ENCODE measurements around the gene FSTL4.

DNA sequence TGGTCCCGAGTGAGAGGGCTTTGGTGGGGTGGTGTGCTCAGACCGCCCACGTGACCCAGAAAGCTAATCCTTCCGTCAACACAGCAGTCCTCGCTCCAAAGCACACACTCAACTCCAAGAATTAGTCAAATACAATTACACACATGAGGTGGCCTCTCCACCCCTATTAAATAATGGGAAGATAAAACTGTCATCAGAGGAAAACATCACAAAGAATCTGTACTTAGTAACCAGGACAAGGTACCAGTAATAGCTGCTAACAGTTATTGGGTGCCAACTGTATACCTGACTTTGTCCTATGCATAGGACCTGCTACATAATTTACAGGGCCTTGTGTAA lies 337.8 kb downstream of the FSTL4 start:
- TF ChIP-seq, protein P1, sequence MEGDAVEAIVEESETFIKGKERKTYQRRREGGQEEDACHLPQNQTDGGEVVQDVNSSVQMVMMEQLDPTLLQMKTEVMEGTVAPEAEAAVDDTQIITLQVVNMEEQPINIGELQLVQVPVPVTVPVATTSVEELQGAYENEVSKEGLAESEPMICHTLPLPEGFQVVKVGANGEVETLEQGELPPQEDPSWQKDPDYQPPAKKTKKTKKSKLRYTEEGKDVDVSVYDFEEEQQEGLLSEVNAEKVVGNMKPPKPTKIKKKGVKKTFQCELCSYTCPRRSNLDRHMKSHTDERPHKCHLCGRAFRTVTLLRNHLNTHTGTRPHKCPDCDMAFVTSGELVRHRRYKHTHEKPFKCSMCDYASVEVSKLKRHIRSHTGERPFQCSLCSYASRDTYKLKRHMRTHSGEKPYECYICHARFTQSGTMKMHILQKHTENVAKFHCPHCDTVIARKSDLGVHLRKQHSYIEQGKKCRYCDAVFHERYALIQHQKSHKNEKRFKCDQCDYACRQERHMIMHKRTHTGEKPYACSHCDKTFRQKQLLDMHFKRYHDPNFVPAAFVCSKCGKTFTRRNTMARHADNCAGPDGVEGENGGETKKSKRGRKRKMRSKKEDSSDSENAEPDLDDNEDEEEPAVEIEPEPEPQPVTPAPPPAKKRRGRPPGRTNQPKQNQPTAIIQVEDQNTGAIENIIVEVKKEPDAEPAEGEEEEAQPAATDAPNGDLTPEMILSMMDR (conservative IDR thresholded peaks at IDR 0.05): no peak
- no peak for TF ChIP-seq EZH2 (IDR thresholded peaks at IDR 0.05; ENCODE audit: low read depth)
